HepG2 (cell line): ENCODE results near the gene CHN1. TPM values are rescaled to one million over a fixed set of nuclear protein-coding genes. Genes with fewer than 3 reads are reported as not detected.

Source experiments
- ATAC-seq: fragments of 200-7000 bp; cut with Tn5 transposase; 3 replicates; pipeline ENCODE4 v1.9.1; 2020; ENCODE audit warnings: mild to moderate bottlenecking, moderate library complexity
- BruUV-seq: library from RNA; stranded (reverse); fragments of 400-500 nt; replicated peaks from 2 replicates; lab custom pipeline; 2021; lab: Mats Ljungman, UMichigan
- CTCF ChIA-PET: fragments of 300-600 bp; formaldehyde crosslinking; extraction: SDS; loops from one replicate; lab custom pipeline; 2021; ENCODE audit warnings: low total read pairs, inconsistent platforms, low intra/inter-chr PET ratio; lab: Yijun Ruan, JAX
- POLR2A ChIA-PET: fragments of 350-600 bp; sonication (Branson Sonifier 250); formaldehyde crosslinking; loops from one replicate; lab custom pipeline; 2020; ENCODE audit warnings: antibody characterized with exemption, inconsistent platforms; lab: Yijun Ruan, JAX
- DNase-seq: peaks from one replicate; pipeline ENCODE4 v3.0.0-alpha.2; 2015; ENCODE audit warnings: low spot score
- FAIRE-seq: peaks from 3 replicates; lab custom pipeline; 2011; peaks lifted over from hg19 to GRCh38; lab: Jason Lieb, UNC
- H2AFZ ChIP-seq: one replicate; pipeline ENCODE4 v1.6.1; 2011; ENCODE audit warnings: low read length, inconsistent platforms
- H3K27ac ChIP-seq: fragments of 300-600 bp; 3 replicates; pipeline ENCODE4 v1.8.0; 2011; ENCODE audit warnings: mixed run types, mild to moderate bottlenecking, mixed read lengths, low read length, inconsistent platforms; ENCODE audit not compliant: insufficient read depth; ENCODE audit errors: extremely low read length
- H3K27me3 ChIP-seq, 2 experiments: fragments of 200-600 bp in 1 of 2; 2 replicates in 1 of 2; 3 replicates in 1 of 2; pipeline versions ENCODE4 v1.6.0 to v1.8.0; 2011; ENCODE audit warnings: low read length in 2 of 2, mild to moderate bottlenecking in 2 of 2, moderate library complexity in 2 of 2, inconsistent platforms in 1 of 2; ENCODE audit not compliant: insufficient read depth in 2 of 2, control insufficient read depth in 1 of 2
- H3K36me3 ChIP-seq, 2 experiments: fragments of 200-600 bp in 1 of 2; replicated peaks in 1 of 2; 2 replicates in 1 of 2; 3 replicates in 1 of 2; pipeline versions ENCODE4 v1.5.1 to v1.8.0; 2011; ENCODE audit warnings: low read length in 2 of 2, inconsistent platforms in 1 of 2; ENCODE audit not compliant: insufficient read depth in 2 of 2, control insufficient read depth in 1 of 2
- H3K4me1 ChIP-seq: 2 replicates; pipeline ENCODE4 v1.5.1; 2012; ENCODE audit warnings: low read length, inconsistent platforms; ENCODE audit not compliant: insufficient read depth
- H3K4me2 ChIP-seq: 2 replicates; pipeline ENCODE4 v1.6.0; 2011; ENCODE audit warnings: low read depth, low read length, inconsistent platforms
- H3K4me3 ChIP-seq, 3 experiments: fragments of 200-600 bp in 1 of 3; sonication (generic), shearing (Covaris generic) in 1 of 3; replicated peaks in 1 of 3; 2 replicates each; pipeline ENCODE4 v1.5.1; 2011 to 2016; ENCODE audit warnings: low read length in 3 of 3, inconsistent platforms in 2 of 3, low read depth in 2 of 3, mild to moderate bottlenecking in 2 of 3, control low read depth in 1 of 3, mixed read lengths in 1 of 3; ENCODE audit not compliant: insufficient read depth in 1 of 3
- H3K79me2 ChIP-seq: one replicate; pipeline ENCODE4 v1.6.1; 2011; ENCODE audit warnings: low read length, inconsistent platforms; ENCODE audit not compliant: insufficient read depth
- H3K9ac ChIP-seq: 2 replicates; pipeline ENCODE4 v1.6.0; 2011; ENCODE audit warnings: mild to moderate bottlenecking, low read depth, low read length, inconsistent platforms; ENCODE audit not compliant: insufficient read depth
- H3K9me3 ChIP-seq: 2 replicates; pipeline ENCODE4 v1.5.1; 2012; ENCODE audit warnings: mild to moderate bottlenecking, low read length
- H4K20me1 ChIP-seq: 2 replicates; pipeline ENCODE4 v1.6.0; 2011; ENCODE audit warnings: inconsistent platforms, mild to moderate bottlenecking, low read length, moderate library complexity; ENCODE audit not compliant: insufficient read depth
- ARHGAP35 ChIP-seq: sonication (generic); formaldehyde crosslinking; IDR thresholded peaks from 2 replicates; pipeline ENCODE4 v1.9.0; 2022; ENCODE audit warnings: mild to moderate bottlenecking, inconsistent platforms, moderate library complexity, missing genetic modification reagents, borderline replicate concordance
- ATRX ChIP-seq: sonication (generic); formaldehyde crosslinking; IDR thresholded peaks from 2 replicates; pipeline ENCODE4 v1.4.0; 2020; ENCODE audit warnings: missing genetic modification reagents, borderline replicate concordance
- EED ChIP-seq: sonication (generic); formaldehyde crosslinking; IDR thresholded peaks from 2 replicates; pipeline ENCODE4 v1.5.0; 2020; ENCODE audit warnings: mild to moderate bottlenecking, missing genetic modification reagents
- ELF3 ChIP-seq: IDR thresholded peaks from 2 replicates; pipeline ENCODE4 v1.6.1; 2016; ENCODE audit warnings: missing genetic modification reagents, missing compliant biosample characterization
- KDM5B ChIP-seq: sonication (generic); formaldehyde crosslinking; IDR thresholded peaks from 2 replicates; pipeline ENCODE4 v1.4.0; 2020; ENCODE audit warnings: missing genetic modification reagents, mild to moderate bottlenecking, borderline replicate concordance
- MIXL1 ChIP-seq: IDR thresholded peaks from 2 replicates; pipeline ENCODE4 v1.6.1; 2016
- NCOA2 ChIP-seq: sonication (generic); formaldehyde crosslinking; IDR thresholded peaks from 2 replicates; pipeline ENCODE4 v1.8.0; 2022; ENCODE audit warnings: inconsistent platforms
- NKX3-1 ChIP-seq: sonication (generic); formaldehyde crosslinking; IDR thresholded peaks from 2 replicates; pipeline ENCODE4 v1.5.0; 2020; ENCODE audit warnings: missing genetic modification reagents
- NRL ChIP-seq: sonication (generic); formaldehyde crosslinking; IDR thresholded peaks from 2 replicates; pipeline ENCODE4 v1.5.0; 2020; ENCODE audit warnings: missing genetic modification reagents, mild to moderate bottlenecking, moderate library complexity, borderline replicate concordance
- RXRA ChIP-seq: sonication (generic); formaldehyde crosslinking; IDR thresholded peaks from 2 replicates; pipeline ENCODE4 v1.5.1; 2020; ENCODE audit warnings: missing genetic modification reagents
- SALL1 ChIP-seq: sonication (generic); formaldehyde crosslinking; IDR thresholded peaks from 2 replicates; pipeline ENCODE4 v1.8.0; 2022; ENCODE audit warnings: mild to moderate bottlenecking, missing genetic modification reagents
- TFAP4 ChIP-seq: sonication (generic); IDR thresholded peaks from 2 replicates; pipeline ENCODE4 v1.6.1; 2016; ENCODE audit warnings: low read depth, borderline replicate concordance
- XRCC5 ChIP-seq: fragments of 200-400 bp; formaldehyde crosslinking; optimal IDR thresholded peaks from 2 replicates; pipeline ENCODE3; 2017; ENCODE audit warnings: mild to moderate bottlenecking, low read length
- ZNF292 ChIP-seq: sonication (generic); formaldehyde crosslinking; IDR thresholded peaks from 2 replicates; pipeline ENCODE4 v1.8.1; 2022; ENCODE audit warnings: mild to moderate bottlenecking, low read depth, missing genetic modification reagents, borderline replicate concordance
- ZNF556 ChIP-seq: sonication (generic); formaldehyde crosslinking; IDR thresholded peaks from 2 replicates; pipeline ENCODE4 v1.4.0; 2020; ENCODE audit warnings: mild to moderate bottlenecking, missing genetic modification reagents, borderline replicate concordance
- ZNF883 ChIP-seq: sonication (generic); formaldehyde crosslinking; IDR thresholded peaks from 2 replicates; pipeline ENCODE4 v1.5.1; 2020; ENCODE audit warnings: mild to moderate bottlenecking, missing genetic modification reagents; ENCODE audit errors: not compliant biosample characterization
- WGBS: methylation state at CpG from one replicate; pipeline ENCODE4 v1.1.6; 2017; ENCODE audit warnings: low lambda C conversion rate; 5-methylcytosine and 5-hydroxymethylcytosine counted together
- in situ Hi-C: cut with HindIII; loops from 2 replicates; pipeline ENCODE4 v1.10.0; 2017; ENCODE audit warnings: low pct_unique_long_range_greater_than_20kb; ENCODE audit not compliant: extremely low pct_ligation_motif_present
- intact Hi-C: fragments of 100-400 bp; cut with micrococcal nuclease; formaldehyde crosslinking; loops from one replicate; pipeline ENCODE4 v1.10.0; 2022; ENCODE audit not compliant: unreplicated experiment
- polyA plus RNA-seq, 8 experiments: library from polyadenylated mRNA; depleted of rRNA in 3 of 8; stranded (reverse) in 7 of 8; unstranded in 1 of 8; fragments of >200 nt; fragmentation: Illumina TruSeq in 4 of 8; extraction: Trizol in 4 of 8; gene quantifications; 2 replicates each; pipeline versions ENCODE4 v1.2.1 to v1.2.3, GENCODE V29; 2011 to 2016; ENCODE audit warnings: low read depth in 4 of 8, missing spikeins in 1 of 8, mixed read lengths in 1 of 8; ENCODE audit not compliant: insufficient read depth in 1 of 8
- total RNA-seq, 5 experiments: library from RNA; depleted of rRNA; stranded (reverse); fragments of >200 nt; fragmentation: Illumina TruSeq; extraction: Trizol; gene quantifications; 2 replicates each; pipeline ENCODE4 v1.2.3, GENCODE V29; 2016; ENCODE audit warnings: low read depth in 1 of 5
- TF ChIP-seq, protein P1 (sequence below): IDR thresholded peaks from 2 replicates; pipeline ENCODE4 v1.6.1; 2016; ENCODE audit warnings: low read depth, control low read depth
- TF ChIP-seq, protein P2 (sequence below): IDR thresholded peaks from 2 replicates; pipeline ENCODE4 v1.6.1; 2016; ENCODE audit warnings: low read depth
- TF ChIP-seq, protein P3 (sequence below): IDR thresholded peaks from 2 replicates; pipeline ENCODE4 v1.6.1; 2016; ENCODE audit warnings: low read depth, borderline replicate concordance

CHN1 gene
- total and polyA plus RNA-seq, 2 of the 13 experiments (the other 11 are each of a cell fraction or from before 2014, with no cell fraction given): 2.8 to 3.5 TPM

DNA sequence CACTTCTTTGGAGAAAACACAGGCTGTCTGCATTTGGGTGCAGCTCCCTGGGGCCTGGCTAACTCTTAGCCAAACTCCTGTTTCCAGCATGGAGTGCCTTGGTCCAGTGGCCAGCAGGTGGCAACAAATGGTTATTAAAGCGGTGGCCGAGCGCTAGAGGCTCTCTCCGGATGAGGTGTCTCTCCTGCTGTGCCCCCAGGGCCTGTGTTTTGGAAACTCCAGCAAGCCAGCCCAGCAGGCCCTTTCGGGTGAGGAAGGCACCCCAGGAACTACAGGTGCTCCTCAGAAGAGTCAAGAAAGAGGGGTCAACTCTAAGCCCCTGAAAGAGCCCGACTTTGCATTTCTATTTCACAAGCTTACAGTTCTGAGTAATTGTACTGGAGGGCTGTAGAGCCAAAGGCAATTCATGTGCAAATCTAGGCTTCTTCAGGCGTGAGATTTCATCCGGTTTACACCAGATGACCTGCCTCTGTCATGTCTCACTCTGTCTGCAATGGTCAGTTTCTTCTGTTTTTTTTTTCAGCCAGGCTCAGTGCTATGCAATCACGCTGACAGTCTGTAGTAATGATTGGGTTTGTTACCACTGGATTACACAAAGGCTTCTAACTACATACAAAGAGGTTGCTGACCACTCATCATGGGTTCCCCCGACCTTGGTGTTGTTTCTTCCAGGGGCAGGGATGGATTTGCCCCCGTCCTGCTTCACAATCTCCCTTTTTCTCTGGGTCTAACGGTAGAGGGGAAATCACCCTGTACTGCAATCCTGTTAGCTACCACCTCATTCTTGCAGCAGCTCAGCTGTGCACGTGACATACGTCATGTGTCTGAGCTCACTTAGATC lies 233.3 kb downstream of the CHN1 start:
- H3K4me2 ChIP-seq: peak overlapping the region; percentile 79
- no peaks in the 10 kb centered on the region for H3K36me3 ChIP-seq
- FAIRE-seq (peak; percentile 83), ATAC-seq (peak; percentile 99), DNase-seq (peak; percentile 64)
- H3K9me3 ChIP-seq: no peaks in the 10 kb centered on the region
- H4K20me1 ChIP-seq: no peaks in the 10 kb centered on the region
- peak overlapping the region; percentile 6; the same call in 1 of the 2 replicates for H3K9ac ChIP-seq
- POLR2A ChIA-PET: no interaction called here
- peak overlapping the region; percentile 12 for H2AFZ ChIP-seq
- H3K4me3 ChIP-seq: peak overlapping the region; percentile 4 to 53 (median 27); a peak in 5 of 6 replicates
- intact Hi-C loops (loop anchor here (1.0 kb wide), 2 partner anchors 213 to 218 kb away; no protein-coding TSS in a partner anchor), in situ Hi-C loops (loop anchor here (5.0 kb wide), 1 partner anchor 215 kb away; no protein-coding TSS in a partner anchor)
- H3K27me3 ChIP-seq: peaks cover 1 to 32% of the 10 kb centered on the region in 2 experiments; a peak in 2 of 5 replicates
- 6% methylated on average over 8 of the region's 14 CpGs for WGBS
- no TSS peak for BruUV-seq
- CTCF ChIA-PET: interaction anchor here (0.9 to 2.4 kb wide), 4 partner anchors 214 to 1325 kb away, joined by 3 to 28 read pairs (median 4); no protein-coding TSS in a partner anchor
- no peaks in the 10 kb centered on the region for H3K79me2 ChIP-seq
- no peak overlapping the region for H3K27ac ChIP-seq
- H3K4me1 ChIP-seq: peaks cover 8% of the 10 kb centered on the region
- TF ChIP-seq XRCC5 (peak; percentile 89), SALL1 (CRISPR knock-in tag) (peak; percentile 13; the same call in 1 of the 2 replicates), NCOA2 (CRISPR knock-in tag) (0 out of 2 replicates have a peak, but pooled peaks have one; percentile 22), ZNF556 (no peak), ZNF292 (CRISPR knock-in tag) (no peak; the same call in 1 of the 2 replicates), TFAP4 (peak; percentile 51; the same call in 1 of the 2 replicates), RXRA (CRISPR knock-in tag) (peak; percentile 39; the same call in 1 of the 2 replicates), ARHGAP35 (CRISPR knock-in tag) (0 out of 2 replicates have a peak, but pooled peaks have one; percentile 41), ELF3 (CRISPR knock-in tag) (0 out of 2 replicates have a peak, but pooled peaks have one; percentile 28), MIXL1 (CRISPR knock-in tag) (peak; percentile 47; the same call in 1 of the 2 replicates), NKX3-1 (CRISPR knock-in tag) (0 out of 2 replicates have a peak, but pooled peaks have one; percentile 36), KDM5B (peak; percentile 27; the same call in 1 of the 2 replicates), NRL (CRISPR knock-in tag) (no peak), ATRX (CRISPR knock-in tag) (no peak), ZNF883 (peak; percentile 35), EED (CRISPR knock-in tag) (no peak)
- TF ChIP-seq, protein P1, sequence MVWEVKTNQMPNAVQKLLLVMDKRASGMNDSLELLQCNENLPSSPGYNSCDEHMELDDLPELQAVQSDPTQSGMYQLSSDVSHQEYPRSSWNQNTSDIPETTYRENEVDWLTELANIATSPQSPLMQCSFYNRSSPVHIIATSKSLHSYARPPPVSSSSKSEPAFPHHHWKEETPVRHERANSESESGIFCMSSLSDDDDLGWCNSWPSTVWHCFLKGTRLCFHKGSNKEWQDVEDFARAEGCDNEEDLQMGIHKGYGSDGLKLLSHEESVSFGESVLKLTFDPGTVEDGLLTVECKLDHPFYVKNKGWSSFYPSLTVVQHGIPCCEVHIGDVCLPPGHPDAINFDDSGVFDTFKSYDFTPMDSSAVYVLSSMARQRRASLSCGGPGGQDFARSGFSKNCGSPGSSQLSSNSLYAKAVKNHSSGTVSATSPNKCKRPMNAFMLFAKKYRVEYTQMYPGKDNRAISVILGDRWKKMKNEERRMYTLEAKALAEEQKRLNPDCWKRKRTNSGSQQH (CRISPR knock-in tag): no peak
- TF ChIP-seq, protein P2, sequence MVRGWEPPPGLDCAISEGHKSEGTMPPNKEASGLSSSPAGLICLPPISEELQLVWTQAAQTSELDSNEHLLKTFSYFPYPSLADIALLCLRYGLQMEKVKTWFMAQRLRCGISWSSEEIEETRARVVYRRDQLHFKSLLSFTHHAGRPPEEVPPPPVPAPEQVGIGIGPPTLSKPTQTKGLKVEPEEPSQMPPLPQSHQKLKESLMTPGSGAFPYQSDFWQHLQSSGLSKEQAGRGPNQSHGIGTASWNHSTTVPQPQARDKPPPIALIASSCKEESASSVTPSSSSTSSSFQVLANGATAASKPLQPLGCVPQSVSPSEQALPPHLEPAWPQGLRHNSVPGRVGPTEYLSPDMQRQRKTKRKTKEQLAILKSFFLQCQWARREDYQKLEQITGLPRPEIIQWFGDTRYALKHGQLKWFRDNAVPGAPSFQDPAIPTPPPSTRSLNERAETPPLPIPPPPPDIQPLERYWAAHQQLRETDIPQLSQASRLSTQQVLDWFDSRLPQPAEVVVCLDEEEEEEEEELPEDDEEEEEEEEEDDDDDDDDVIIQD (CRISPR knock-in tag): no peak
- TF ChIP-seq, protein P3, sequence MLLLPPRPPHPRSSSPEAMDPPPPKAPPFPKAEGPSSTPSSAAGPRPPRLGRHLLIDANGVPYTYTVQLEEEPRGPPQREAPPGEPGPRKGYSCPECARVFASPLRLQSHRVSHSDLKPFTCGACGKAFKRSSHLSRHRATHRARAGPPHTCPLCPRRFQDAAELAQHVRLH (CRISPR knock-in tag): peak; percentile 40; the same call in 1 of the 2 replicates
